Neural crest cell (in vitro differentiated cells): ENCODE measurements around the gene CNTN3. TPM values are rescaled to one million over a fixed set of nuclear protein-coding genes. Genes with fewer than 3 reads are reported as not detected.

Experiments
- DNase-seq: peaks from one replicate; pipeline ENCODE4 v3.0.0; 2021; ENCODE audit warnings: low read depth, mixed read lengths, low spot score
- H3K27ac Mint-ChIP-seq: one replicate; pipeline ENCODE4 v1.8.0; 2021; ENCODE audit warnings: mild to moderate bottlenecking, mixed read lengths; ENCODE audit not compliant: unreplicated experiment
- H3K27me3 Mint-ChIP-seq: 2 replicates; pipeline ENCODE4 v1.8.0; 2021; ENCODE audit warnings: low read depth, mild to moderate bottlenecking, mixed read lengths
- H3K36me3 Mint-ChIP-seq: 2 replicates; pipeline ENCODE4 v1.8.0; 2021; ENCODE audit warnings: low read depth, mild to moderate bottlenecking, mixed read lengths
- H3K4me1 Mint-ChIP-seq: 2 replicates; pipeline ENCODE4 v1.8.0; 2021; ENCODE audit warnings: mixed read lengths
- H3K4me3 Mint-ChIP-seq: one replicate; pipeline ENCODE4 v1.8.0; 2021; ENCODE audit warnings: mild to moderate bottlenecking, mixed read lengths
- H3K9me3 Mint-ChIP-seq: 2 replicates; pipeline ENCODE4 v1.8.0; 2021; ENCODE audit warnings: mixed read lengths
- total RNA-seq: library from RNA; stranded (reverse); gene quantifications from 2 replicates; pipeline ENCODE4 v1.2.1, GENCODE V29; 2021
- TF ChIP-seq, protein P1 (sequence below): fragments of 200-600 bp; sonication (generic); conservative IDR thresholded peaks from 2 replicates; pipeline ENCODE4 v1.5.0; 2021; ENCODE audit warnings: antibody characterized with exemption, mild to moderate bottlenecking

The CNTN3 gene
- total RNA-seq, 1 donor from 2014 or later, result 0.61 TPM

DNA sequence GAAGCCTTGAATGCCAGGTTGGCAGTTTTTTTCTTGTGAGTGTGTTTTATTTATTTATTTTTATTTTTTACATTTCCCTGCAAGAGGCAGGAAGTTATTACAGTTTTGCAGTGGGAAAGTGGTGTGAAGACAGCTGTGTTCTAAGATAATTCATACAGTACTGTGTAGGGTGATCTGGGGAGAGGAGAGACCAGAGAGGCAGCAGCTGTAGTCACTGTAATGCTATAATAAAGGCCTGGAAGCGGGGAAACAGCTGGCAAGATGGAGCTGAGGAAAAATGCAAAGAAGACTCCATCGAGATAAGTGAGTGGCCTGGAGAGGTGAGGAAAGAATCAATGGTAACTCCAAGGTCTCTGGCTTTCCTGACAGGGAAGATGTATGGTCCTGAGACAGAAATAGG lies 23.1 kb downstream of the CNTN3 start:
- no peaks in the 10 kb centered on the region for H3K4me1 Mint-ChIP-seq
- H3K27me3 Mint-ChIP-seq, result no peaks in the 10 kb centered on the region
- no peak for DNase-seq
- no peaks in the 10 kb centered on the region for H3K9me3 Mint-ChIP-seq
- H3K4me3 Mint-ChIP-seq, result no peak overlapping the region
- no peaks in the 10 kb centered on the region for H3K36me3 Mint-ChIP-seq
- H3K27ac Mint-ChIP-seq, result no peak overlapping the region
- TF ChIP-seq, protein P1, sequence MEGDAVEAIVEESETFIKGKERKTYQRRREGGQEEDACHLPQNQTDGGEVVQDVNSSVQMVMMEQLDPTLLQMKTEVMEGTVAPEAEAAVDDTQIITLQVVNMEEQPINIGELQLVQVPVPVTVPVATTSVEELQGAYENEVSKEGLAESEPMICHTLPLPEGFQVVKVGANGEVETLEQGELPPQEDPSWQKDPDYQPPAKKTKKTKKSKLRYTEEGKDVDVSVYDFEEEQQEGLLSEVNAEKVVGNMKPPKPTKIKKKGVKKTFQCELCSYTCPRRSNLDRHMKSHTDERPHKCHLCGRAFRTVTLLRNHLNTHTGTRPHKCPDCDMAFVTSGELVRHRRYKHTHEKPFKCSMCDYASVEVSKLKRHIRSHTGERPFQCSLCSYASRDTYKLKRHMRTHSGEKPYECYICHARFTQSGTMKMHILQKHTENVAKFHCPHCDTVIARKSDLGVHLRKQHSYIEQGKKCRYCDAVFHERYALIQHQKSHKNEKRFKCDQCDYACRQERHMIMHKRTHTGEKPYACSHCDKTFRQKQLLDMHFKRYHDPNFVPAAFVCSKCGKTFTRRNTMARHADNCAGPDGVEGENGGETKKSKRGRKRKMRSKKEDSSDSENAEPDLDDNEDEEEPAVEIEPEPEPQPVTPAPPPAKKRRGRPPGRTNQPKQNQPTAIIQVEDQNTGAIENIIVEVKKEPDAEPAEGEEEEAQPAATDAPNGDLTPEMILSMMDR, result no peak

DNA sequence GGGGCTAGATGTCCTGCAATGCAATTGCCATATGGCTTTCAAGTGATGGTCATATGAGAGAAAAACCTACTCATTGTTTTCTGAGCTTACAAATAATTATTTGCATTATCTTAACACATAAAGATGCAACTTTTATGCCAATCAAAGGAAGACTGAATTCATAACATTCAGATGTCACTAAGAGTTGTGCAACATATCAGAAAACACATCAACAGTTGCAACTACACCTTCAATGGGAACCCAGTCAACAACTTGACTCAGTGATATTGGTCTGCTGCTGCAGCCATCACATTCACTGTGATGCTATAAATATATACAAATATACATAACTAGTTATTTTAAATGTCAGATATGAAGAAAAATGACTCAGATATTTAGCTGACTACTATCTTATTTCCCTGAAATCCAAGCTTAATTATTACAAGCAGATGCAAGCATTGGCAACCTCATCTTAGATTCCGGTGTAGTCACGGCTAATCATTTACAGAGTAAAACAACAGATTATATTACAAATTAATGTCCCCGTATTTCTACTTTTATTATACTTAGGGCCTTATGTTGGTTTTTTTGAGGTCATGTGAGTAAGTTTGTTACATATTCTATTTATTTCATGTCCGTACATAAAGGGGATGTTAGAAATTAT lies 23.7 kb downstream of the CNTN3 start:
- Mint-ChIP-seq H3K36me3 (no peaks in the 10 kb centered on the region), H3K4me3 (no peak overlapping the region), H3K27ac (no peak overlapping the region), H3K9me3 (no peaks in the 10 kb centered on the region), H3K4me1 (no peaks in the 10 kb centered on the region), H3K27me3 (no peaks in the 10 kb centered on the region)
- no peak for DNase-seq
- TF ChIP-seq, protein P1, result no peak

DNA sequence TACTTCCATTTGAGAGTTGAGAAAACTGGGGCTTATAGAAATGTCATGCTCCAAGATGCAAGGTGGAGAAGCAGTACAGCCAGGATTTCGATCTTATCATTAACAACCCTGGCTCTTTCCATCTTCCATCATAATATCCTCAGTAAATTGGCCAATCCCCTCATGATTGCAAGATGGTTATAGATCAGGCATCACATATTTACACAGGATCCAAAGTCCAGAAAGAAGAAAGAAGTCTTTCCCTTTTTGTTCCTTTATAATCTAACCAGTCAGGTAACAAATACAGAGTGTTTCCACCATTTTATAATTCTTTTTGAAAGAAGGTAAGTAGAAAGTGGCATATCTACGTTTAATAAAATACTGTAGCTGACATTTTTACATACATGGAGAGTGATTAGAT lies 29.7 kb downstream of the CNTN3 start:
- TF ChIP-seq, protein P1, result no peak
- DNase-seq, result no peak
- H3K27ac Mint-ChIP-seq, result no peak overlapping the region
- H3K4me3 Mint-ChIP-seq, result no peak overlapping the region
- no peaks in the 10 kb centered on the region for H3K36me3 Mint-ChIP-seq
- no peaks in the 10 kb centered on the region for H3K9me3 Mint-ChIP-seq
- peaks cover 2% of the 10 kb centered on the region for H3K27me3 Mint-ChIP-seq
- no peaks in the 10 kb centered on the region for H3K4me1 Mint-ChIP-seq

DNA sequence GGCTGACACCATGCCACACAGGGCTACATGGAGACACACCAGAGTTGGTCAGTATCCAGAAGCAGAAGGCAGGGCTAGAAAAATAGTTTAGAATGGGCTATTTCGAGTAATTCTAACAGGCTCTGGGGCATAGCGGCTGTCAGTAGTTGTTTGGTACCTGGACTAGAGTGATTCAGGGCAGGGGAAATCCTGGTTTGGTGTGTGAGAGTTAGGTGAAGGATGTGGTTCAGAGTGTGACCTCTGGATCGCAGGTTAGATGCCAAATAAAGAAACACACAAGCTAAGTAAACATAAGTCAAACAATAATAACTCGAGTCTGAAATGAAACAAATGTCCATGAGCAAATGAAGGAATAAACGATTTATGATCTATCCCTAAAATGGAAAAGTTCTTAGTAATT lies 31.5 kb downstream of the CNTN3 start:
- no peak for DNase-seq
- peaks cover 10% of the 10 kb centered on the region for H3K27me3 Mint-ChIP-seq
- no peaks in the 10 kb centered on the region for H3K4me1 Mint-ChIP-seq
- no peak overlapping the region for H3K27ac Mint-ChIP-seq
- no peaks in the 10 kb centered on the region for H3K36me3 Mint-ChIP-seq
- TF ChIP-seq, protein P1, result no peak
- no peaks in the 10 kb centered on the region for H3K9me3 Mint-ChIP-seq
- H3K4me3 Mint-ChIP-seq, result no peak overlapping the region

DNA sequence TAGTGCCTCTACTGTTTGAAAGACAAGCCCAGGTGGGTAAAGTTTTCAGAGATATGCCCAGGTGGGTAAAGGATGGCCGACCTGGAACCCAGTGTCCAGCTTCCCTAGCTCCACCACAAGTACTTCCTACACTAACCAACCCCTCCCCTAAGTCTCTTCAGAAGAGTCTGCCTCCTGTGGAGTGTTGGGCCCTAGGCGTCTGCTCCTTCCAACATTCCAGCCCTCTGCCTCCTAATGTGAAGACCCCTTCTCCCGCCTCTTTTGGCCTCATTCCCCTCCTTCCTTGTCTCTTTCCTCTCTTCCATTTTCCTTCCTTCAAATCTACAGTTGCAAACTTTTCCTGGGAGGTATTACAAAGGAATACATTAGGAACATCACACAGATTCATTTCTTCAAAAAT lies 38.6 kb downstream of the CNTN3 start:
- H3K27ac Mint-ChIP-seq, result no peak overlapping the region
- no peaks in the 10 kb centered on the region for H3K4me1 Mint-ChIP-seq
- H3K27me3 Mint-ChIP-seq, result peaks cover 10% of the 10 kb centered on the region
- no peak for DNase-seq
- no peak overlapping the region for H3K4me3 Mint-ChIP-seq
- H3K9me3 Mint-ChIP-seq, result no peaks in the 10 kb centered on the region
- TF ChIP-seq, protein P1, result no peak
- H3K36me3 Mint-ChIP-seq, result no peaks in the 10 kb centered on the region

DNA sequence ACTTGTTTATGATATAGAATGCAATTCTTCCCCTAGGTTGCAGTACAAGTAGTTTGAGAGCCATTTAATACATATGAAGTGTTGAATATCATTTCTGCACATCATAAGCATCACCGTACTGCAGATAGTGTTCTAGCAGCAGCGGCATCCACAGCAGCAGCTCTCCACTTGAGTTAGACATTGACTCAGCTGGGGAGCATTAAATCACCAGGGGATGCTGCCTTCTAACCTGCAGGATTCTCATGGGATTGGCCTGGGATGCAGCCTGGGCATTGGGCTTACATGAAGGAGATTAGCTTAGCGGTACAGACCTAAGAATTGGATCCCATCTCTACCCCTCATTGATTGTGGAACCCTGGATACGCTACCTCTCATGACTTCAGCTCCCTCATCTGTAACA lies 43.3 kb downstream of the CNTN3 start:
- H3K36me3 Mint-ChIP-seq, result no peaks in the 10 kb centered on the region
- no peaks in the 10 kb centered on the region for H3K9me3 Mint-ChIP-seq
- H3K4me1 Mint-ChIP-seq, result no peaks in the 10 kb centered on the region
- no peaks in the 10 kb centered on the region for H3K27me3 Mint-ChIP-seq
- no peak overlapping the region for H3K4me3 Mint-ChIP-seq
- H3K27ac Mint-ChIP-seq, result no peak overlapping the region
- DNase-seq, result no peak
- TF ChIP-seq, protein P1, result no peak
